ENCODE results near the gene PRRX2.
A peak's percentile ranks its signal among the peaks of the same experiment; 100 is the strongest.

The PRRX2 gene

GRCh38 chr9:129710169-129710453 is 44.7 kb downstream of the PRRX2 start:
- DNase-seq (ENCODE audit: low spot score): no peak

GRCh38 chr9:129712634-129713401 is 47.4 kb downstream of the PRRX2 start:
- no peak for DNase-seq (ENCODE audit: low spot score)

GRCh38 chr9:129713402-129713679 is 47.9 kb downstream of the PRRX2 start:
- no peak for DNase-seq (ENCODE audit: low spot score)

GRCh38 chr9:129714511-129715061 is 49.1 kb downstream of the PRRX2 start:
- no peak for DNase-seq (ENCODE audit: low spot score)

- DNase-seq (ENCODE audit: low spot score): no peak
Observed at GRCh38 chr9:129716091-129716490, 50.6 kb downstream of the PRRX2 start.

- no peak for DNase-seq (ENCODE audit: low spot score)
Observed at GRCh38 chr9:129717991-129718390, 52.5 kb downstream of the PRRX2 start.

- DNase-seq (ENCODE audit: low spot score): no peak
Observed at GRCh38 chr9:129718647-129719046, 53.2 kb downstream of the PRRX2 start.

GRCh38 chr9:129719135-129719534 is 53.7 kb downstream of the PRRX2 start:
- DNase-seq (ENCODE audit: low spot score): peak; percentile 53

- peak; percentile 89 for DNase-seq (ENCODE audit: low spot score)
Observed at GRCh38 chr9:129720181-129720864, 54.9 kb downstream of the PRRX2 start.

GRCh38 chr9:129720865-129721545 is 55.6 kb downstream of the PRRX2 start:
- DNase-seq (ENCODE audit: low spot score): no peak

GRCh38 chr9:129722913-129723312 is 57.5 kb downstream of the PRRX2 start:
- no peak for DNase-seq (ENCODE audit: low spot score)

GRCh38 chr9:129724456-129725190 is 59.2 kb downstream of the PRRX2 start:
- DNase-seq (ENCODE audit: low spot score): no peak

GRCh38 chr9:129725795-129726251 is 60.4 kb downstream of the PRRX2 start:
- DNase-seq (ENCODE audit: low spot score): no peak

GRCh38 chr9:129726322-129727160 is 61.1 kb downstream of the PRRX2 start:
- DNase-seq (ENCODE audit: low spot score): peak; percentile 97

- DNase-seq (ENCODE audit: low spot score): no peak
Observed at GRCh38 chr9:129728744-129729143, 63.3 kb downstream of the PRRX2 start.

GRCh38 chr9:129731477-129732085 is 66.1 kb downstream of the PRRX2 start:
- DNase-seq (ENCODE audit: low spot score): no peak

- DNase-seq (ENCODE audit: low spot score): no peak
Observed at GRCh38 chr9:129732100-129732499, 66.7 kb downstream of the PRRX2 start.

GRCh38 chr9:129732946-129733631 is 67.6 kb downstream of the PRRX2 start:
- DNase-seq (ENCODE audit: low spot score): no peak

- DNase-seq (ENCODE audit: low spot score): no peak
Observed at GRCh38 chr9:129733632-129733953, 68.1 kb downstream of the PRRX2 start.

- no peak for DNase-seq (ENCODE audit: low spot score)
Observed at GRCh38 chr9:129735546-129735945, 70.1 kb downstream of the PRRX2 start.

- no peak for DNase-seq (ENCODE audit: low spot score)
Observed at GRCh38 chr9:129736334-129736733, 70.9 kb downstream of the PRRX2 start.
